Measurements from ENCODE around the gene ANKDD1A. TPM values are rescaled to one million over a fixed set of nuclear protein-coding genes. Genes with fewer than 3 reads are reported as not detected.
A peak's percentile ranks its signal among the peaks of the same experiment; 100 is the strongest.

ANKDD1A gene
- total RNA-seq, 1 donor from 2014 or later: 3.8 TPM

GRCh38 chr15:64915518-64916227 is 4.0 kb downstream of the ANKDD1A start:
- Mint-ChIP-seq H3K9me3 (ENCODE audit: low read depth) (no peaks in the 10 kb centered on the region), H3K36me3 (ENCODE audit: low read depth) (no peaks in the 10 kb centered on the region), H3K4me1 (ENCODE audit: low read depth) (peaks cover 15% of the 10 kb centered on the region), H3K27ac (ENCODE audit: unreplicated experiment) (no peak overlapping the region), H3K27me3 (ENCODE audit: low read depth) (no peaks in the 10 kb centered on the region), H3K4me3 (ENCODE audit: unreplicated experiment) (no peak overlapping the region)
- DNase-seq (ENCODE audit: low spot score): no peak
- TF ChIP-seq, protein P1, sequence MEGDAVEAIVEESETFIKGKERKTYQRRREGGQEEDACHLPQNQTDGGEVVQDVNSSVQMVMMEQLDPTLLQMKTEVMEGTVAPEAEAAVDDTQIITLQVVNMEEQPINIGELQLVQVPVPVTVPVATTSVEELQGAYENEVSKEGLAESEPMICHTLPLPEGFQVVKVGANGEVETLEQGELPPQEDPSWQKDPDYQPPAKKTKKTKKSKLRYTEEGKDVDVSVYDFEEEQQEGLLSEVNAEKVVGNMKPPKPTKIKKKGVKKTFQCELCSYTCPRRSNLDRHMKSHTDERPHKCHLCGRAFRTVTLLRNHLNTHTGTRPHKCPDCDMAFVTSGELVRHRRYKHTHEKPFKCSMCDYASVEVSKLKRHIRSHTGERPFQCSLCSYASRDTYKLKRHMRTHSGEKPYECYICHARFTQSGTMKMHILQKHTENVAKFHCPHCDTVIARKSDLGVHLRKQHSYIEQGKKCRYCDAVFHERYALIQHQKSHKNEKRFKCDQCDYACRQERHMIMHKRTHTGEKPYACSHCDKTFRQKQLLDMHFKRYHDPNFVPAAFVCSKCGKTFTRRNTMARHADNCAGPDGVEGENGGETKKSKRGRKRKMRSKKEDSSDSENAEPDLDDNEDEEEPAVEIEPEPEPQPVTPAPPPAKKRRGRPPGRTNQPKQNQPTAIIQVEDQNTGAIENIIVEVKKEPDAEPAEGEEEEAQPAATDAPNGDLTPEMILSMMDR (IDR thresholded peaks at IDR 0.05): no peak

DNA sequence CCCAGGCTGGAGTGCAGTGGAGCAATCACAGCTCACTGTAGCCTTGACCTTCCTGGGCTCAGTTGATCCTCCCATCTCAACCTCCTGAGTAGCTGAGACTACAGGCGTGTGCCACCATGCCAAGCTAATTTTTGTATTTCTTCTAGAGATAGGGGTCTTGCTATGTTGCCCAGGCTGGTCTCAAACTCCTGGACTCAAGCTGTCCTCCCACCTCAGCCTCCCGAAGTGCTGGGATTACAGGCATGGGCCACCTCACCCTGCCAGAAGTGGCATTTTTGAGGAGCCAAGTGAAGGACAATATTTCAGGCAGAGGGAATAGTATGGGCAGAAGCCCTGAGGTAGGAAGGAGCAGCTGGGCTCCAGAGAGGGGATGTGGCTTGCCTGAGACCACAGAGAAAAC is 4.7 kb downstream of the ANKDD1A start:
- peaks cover 11% of the 10 kb centered on the region for H3K4me1 Mint-ChIP-seq (ENCODE audit: low read depth)
- DNase-seq (ENCODE audit: low spot score): no peak
- no peaks in the 10 kb centered on the region for H3K9me3 Mint-ChIP-seq (ENCODE audit: low read depth)
- no peak overlapping the region for H3K4me3 Mint-ChIP-seq (ENCODE audit: unreplicated experiment)
- TF ChIP-seq, protein P1 (IDR thresholded peaks at IDR 0.05): no peak
- H3K27ac Mint-ChIP-seq (ENCODE audit: unreplicated experiment): no peak overlapping the region
- H3K27me3 Mint-ChIP-seq (ENCODE audit: low read depth): no peaks in the 10 kb centered on the region
- no peaks in the 10 kb centered on the region for H3K36me3 Mint-ChIP-seq (ENCODE audit: low read depth)

DNA sequence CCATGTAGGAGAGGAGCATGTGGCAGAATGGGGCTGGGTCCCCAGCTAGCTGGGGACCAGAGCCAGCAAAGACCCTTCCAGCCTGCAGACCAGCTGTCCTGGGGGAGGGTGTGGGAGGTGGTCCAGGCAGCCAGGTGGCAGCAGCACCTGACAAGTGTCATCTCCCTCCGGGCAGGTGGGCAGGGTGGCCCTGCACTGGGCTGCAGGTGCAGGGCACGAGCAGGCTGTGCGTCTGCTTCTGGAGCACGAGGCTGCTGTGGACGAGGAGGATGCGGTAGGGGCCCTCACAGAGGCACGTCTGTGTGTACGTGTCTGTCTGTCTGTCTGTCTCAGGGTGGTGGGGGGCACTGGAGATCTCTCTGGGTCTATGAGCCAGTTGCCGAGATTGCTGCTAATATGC is 5.5 kb downstream of the ANKDD1A start:
- H3K36me3 Mint-ChIP-seq (ENCODE audit: low read depth): no peaks in the 10 kb centered on the region
- no peaks in the 10 kb centered on the region for H3K27me3 Mint-ChIP-seq (ENCODE audit: low read depth)
- H3K4me1 Mint-ChIP-seq (ENCODE audit: low read depth): peaks cover 13% of the 10 kb centered on the region
- no peaks in the 10 kb centered on the region for H3K9me3 Mint-ChIP-seq (ENCODE audit: low read depth)
- H3K4me3 Mint-ChIP-seq (ENCODE audit: unreplicated experiment): no peak overlapping the region
- TF ChIP-seq, protein P1 (IDR thresholded peaks at IDR 0.05): no peak
- no peak overlapping the region for H3K27ac Mint-ChIP-seq (ENCODE audit: unreplicated experiment)
- no peak for DNase-seq (ENCODE audit: low spot score)

- Mint-ChIP-seq H3K27me3 (ENCODE audit: low read depth) (no peaks in the 10 kb centered on the region), H3K36me3 (ENCODE audit: low read depth) (no peaks in the 10 kb centered on the region), H3K4me1 (ENCODE audit: low read depth) (peaks cover 12% of the 10 kb centered on the region), H3K9me3 (ENCODE audit: low read depth) (no peaks in the 10 kb centered on the region), H3K4me3 (ENCODE audit: unreplicated experiment) (no peak overlapping the region), H3K27ac (ENCODE audit: unreplicated experiment) (no peak overlapping the region)
- TF ChIP-seq, protein P1 (IDR thresholded peaks at IDR 0.05): no peak
- no peak for DNase-seq (ENCODE audit: low spot score)
These were observed 8.0 kb downstream of the ANKDD1A start for GRCh38 chr15:64919721-64920120.

GRCh38 chr15:64921711-64922110 is 10.0 kb downstream of the ANKDD1A start:
- TF ChIP-seq, protein P1 (IDR thresholded peaks at IDR 0.05): no peak
- no peaks in the 10 kb centered on the region for H3K27me3 Mint-ChIP-seq (ENCODE audit: low read depth)

More at GRCh38 chr15:64921711-64922110, 10.0 kb downstream of the ANKDD1A start:
- Mint-ChIP-seq H3K4me1 (ENCODE audit: low read depth) (peaks cover 12% of the 10 kb centered on the region), H3K4me3 (ENCODE audit: unreplicated experiment) (no peak overlapping the region), H3K27ac (ENCODE audit: unreplicated experiment) (peak overlapping the region; percentile 87), H3K9me3 (ENCODE audit: low read depth) (no peaks in the 10 kb centered on the region), H3K36me3 (ENCODE audit: low read depth) (no peaks in the 10 kb centered on the region)
- DNase-seq (ENCODE audit: low spot score): no peak

Data from chondrocyte (in vitro differentiated cells).